HG03520 (cell line): Measurements from ENCODE around the gene C2orf92.

Experiments used
- ATAC-seq: cut with Tn5 transposase; IDR thresholded peaks from one replicate; pipeline ENCODE4 v1.9.1; 2021; ENCODE audit warnings: mild to moderate bottlenecking, moderate library complexity; ENCODE audit not compliant: unreplicated experiment

C2orf92 gene

GRCh38 chr2:97712693-97713295 lies 43.3 kb downstream of the C2orf92 start:
- ATAC-seq, result no peak

GRCh38 chr2:97713296-97714083 lies 44.0 kb downstream of the C2orf92 start, which contains the start of gene ZAP70:
Gene ZAP70, plus strand, starts transcription at chr2:97713576. Its CDS starts 10,461 bp downstream, at chr2:97724037.
- no peak for ATAC-seq

DNA sequence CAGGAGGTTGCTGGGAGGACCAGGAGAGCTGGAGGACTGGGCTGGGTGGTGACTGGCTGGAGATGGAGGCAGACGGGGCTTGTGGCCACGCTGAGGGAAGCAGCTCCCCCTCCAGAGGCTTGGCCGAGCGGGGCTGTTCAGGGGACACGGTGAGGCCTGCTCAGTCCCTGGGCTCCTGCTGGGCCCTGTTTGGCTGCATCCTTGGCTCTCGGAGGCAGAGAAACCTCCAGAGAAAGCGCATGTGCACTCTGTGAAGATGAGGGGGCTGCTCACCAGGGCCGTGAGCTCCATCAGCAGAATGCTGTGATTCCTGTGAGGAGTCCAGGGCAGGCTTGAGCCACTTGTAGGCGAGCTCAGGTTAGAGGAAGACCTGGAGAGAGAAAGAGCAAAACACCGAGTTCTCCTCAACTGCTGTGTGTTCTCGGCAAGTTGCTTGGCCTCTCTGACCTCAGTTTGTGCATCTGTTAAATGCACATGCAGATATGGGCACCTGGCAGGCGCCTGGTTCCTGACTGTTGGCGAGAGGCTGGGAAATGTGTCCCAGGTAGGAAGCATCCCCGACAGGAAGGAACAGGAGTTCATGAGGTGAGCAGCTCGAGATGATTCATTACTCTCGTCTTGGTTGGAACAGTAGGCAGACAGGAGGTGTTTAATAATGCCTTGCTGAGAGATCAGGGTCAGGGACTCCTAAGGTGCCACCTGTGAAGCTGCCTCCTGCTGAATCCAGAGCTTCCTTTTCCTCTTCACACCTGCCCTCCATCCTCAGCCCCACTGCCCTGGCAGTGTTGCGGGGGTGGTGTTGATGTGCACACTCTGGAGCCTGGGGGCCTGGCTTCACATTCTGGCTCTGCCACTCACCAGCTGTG lies 44.8 kb downstream of the C2orf92 start:
- ATAC-seq, result no peak

DNA sequence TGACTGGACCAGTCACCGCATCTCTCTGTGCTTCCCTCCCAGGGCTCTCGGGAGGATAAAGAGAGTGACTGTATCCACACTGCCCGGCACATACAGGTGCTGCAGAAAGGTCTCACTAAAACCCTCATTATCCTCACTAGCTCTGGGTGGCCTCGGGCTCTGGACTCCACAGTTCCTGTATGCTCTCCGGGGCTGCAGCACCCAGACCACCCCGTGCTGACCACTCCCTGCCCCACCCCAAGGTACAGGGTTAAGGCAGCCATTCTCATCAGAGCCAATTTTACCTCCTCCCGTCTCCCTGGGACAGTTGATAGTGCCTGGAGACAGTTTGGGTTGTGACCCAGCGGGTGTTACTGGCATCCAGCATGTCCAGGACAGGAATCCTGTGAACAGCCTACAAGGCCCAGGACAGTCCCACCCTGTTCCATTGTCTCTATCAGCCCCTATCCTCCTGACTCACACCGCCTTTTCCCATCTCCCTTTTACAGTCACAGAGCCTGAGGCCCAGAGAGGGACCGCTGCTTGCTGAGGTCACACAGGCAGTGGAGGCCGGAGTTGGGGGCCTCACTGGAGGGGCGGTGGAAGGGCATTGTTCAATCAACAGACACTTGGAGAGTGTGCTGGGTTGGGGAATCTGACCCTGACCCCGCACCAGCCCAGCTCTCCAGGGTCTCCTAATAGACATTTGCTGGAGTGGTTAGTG lies 45.6 kb downstream of the C2orf92 start:
- ATAC-seq, result no peak

DNA sequence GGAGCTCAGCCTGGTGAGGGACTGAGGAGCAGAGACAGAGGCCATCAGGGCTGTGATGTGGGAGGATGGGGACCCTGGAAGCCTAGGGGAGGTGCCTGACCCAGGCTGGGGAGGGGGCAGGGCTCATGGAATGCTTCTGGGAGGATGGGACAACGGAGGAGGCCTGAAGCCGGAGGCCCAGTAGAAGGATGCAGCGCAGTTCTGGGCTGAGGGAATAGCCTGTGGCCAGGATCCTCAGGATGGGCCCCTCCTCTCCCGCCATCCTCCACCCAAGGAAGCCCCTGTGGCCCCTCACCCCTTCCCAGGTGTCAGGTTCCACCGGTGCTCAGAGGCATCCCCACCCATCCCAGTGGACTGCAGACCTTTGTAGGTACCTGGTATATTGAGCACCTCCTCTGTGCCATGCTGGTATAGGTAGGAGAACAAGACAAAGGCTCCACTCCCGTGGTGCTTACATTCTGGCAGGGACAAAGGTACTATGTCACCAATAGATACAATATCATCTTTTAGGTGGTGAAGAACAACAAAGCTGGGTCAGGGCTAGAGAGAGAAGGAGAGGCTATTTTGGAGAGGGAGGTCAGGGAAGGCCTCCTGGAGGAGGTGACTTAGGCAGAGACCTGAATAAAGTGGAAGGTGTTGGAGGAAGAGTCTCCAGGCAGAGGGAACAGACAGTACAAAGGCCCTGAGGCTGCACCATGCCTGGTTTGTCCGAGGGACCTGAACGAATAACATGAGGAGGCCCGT lies 46.6 kb downstream of the C2orf92 start:
- ATAC-seq, result no peak

DNA sequence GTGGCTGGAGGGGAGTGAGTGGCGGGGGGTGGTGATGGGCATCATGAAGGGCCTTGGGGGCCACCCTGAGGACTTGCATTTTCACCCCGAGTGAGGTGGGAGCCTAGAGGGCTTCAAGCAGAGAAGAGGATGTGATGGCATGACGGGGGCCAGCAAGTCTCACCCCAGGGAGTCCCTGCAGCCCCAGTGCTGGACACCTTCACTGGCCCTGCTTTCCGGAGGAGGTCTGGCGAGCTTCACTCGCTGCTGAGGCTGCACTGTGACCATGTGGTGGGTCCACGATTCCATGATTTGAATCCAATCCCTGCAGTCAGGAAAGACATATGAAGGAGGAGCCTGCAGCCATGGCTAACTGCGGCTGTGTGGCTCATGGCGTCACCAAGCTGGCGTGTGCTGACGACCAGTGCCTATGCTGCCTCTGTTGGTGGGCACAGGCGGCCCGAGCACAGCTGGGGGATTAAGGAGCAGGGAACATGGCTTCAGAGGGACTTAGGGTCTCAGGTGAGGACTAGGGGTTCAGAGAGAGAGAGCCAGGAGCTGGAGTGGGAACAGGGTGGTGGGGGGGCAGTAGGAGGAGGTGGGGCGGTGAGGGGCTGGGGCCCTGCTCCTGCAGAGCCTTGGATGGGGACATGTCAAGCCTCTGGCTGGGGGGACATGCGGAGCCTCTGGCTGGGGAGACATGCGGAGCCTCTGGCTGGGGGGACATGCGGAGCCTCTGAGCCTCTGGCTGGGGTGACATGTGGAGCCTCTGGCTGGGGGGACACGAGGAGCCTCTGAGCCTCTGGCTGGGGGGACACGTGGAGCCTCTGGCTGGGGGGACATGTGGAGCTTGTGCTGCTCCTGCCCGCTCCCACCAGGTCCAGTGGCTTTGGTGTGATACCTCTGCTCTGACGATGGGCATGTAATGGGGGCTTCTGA lies 47.4 kb downstream of the C2orf92 start:
- ATAC-seq, result no peak

GRCh38 chr2:97717613-97717995 lies 48.1 kb downstream of the C2orf92 start:
- no peak for ATAC-seq

GRCh38 chr2:97718051-97718882 lies 48.8 kb downstream of the C2orf92 start:
- ATAC-seq, result no peak

DNA sequence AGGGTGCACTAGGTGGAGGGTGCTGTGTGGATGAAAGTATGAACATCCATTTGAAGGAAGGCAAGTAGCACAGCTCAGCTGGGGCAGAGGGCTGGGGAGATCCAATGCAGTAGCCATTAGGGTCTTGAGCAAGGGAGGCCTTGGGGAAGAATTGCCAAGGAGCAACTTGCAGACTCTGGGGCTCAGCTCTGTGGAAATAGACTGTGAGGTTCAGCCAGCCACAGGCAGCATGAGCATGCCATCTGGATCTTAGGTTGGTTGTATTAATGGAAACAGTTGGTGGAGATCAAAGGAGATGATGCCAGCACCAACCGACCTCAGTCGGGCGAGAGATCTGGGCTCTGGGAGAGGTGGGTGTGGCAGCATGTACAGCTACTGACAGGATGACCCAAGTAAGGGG lies 49.4 kb downstream of the C2orf92 start:
- ATAC-seq, result no peak

GRCh38 chr2:97719362-97720155 lies 50.0 kb downstream of the C2orf92 start:
- no peak for ATAC-seq

GRCh38 chr2:97720746-97721145 lies 51.2 kb downstream of the C2orf92 start:
- ATAC-seq, result no peak

DNA sequence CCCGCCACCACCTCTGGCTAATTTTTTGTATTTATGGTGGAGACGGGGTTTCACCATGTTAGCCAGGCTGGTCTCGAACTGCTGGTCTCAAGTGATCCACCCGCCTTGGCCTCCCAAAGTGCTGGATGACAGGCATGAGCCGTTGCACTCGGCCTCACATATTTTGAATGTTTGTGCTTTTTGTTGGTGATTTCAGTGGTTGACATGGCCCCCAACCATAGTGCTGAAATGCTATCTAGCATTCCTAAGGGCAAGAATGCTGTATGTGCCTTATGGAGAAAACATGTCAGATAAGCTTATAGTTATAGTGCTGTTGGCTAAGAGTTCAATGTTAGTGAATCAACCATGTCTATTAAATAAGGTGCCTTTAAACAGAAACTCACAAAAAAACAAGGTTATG lies 52.7 kb downstream of the C2orf92 start:
- no peak for ATAC-seq

GRCh38 chr2:97723156-97724072 lies 53.9 kb downstream of the C2orf92 start:
- ATAC-seq, result no peak

DNA sequence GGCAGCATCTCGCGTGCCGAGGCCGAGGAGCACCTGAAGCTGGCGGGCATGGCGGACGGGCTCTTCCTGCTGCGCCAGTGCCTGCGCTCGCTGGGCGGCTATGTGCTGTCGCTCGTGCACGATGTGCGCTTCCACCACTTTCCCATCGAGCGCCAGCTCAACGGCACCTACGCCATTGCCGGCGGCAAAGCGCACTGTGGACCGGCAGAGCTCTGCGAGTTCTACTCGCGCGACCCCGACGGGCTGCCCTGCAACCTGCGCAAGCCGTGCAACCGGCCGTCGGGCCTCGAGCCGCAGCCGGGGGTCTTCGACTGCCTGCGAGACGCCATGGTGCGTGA lies 54.5 kb downstream of the C2orf92 start:
- no peak for ATAC-seq

DNA sequence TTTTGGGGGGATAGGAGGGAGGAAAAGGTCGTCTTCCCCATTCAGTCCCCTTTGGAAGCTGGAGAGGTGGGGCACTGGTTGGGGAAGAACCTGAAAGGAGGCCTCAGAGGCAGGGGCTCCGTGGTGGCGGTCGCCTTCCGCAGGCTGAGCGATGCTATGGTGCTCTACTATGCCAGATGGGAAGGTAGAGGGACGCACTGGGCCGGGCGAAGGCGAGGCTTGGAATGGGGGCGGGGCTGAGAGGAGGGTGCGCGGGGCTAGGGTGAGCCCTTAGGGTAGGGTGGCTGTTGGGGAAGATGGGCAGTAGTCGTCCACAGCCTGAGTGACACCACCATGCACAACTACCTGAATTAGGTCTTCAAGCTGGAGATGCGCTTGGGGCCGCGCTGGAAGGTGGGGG lies 55.0 kb downstream of the C2orf92 start:
- no peak for ATAC-seq

DNA sequence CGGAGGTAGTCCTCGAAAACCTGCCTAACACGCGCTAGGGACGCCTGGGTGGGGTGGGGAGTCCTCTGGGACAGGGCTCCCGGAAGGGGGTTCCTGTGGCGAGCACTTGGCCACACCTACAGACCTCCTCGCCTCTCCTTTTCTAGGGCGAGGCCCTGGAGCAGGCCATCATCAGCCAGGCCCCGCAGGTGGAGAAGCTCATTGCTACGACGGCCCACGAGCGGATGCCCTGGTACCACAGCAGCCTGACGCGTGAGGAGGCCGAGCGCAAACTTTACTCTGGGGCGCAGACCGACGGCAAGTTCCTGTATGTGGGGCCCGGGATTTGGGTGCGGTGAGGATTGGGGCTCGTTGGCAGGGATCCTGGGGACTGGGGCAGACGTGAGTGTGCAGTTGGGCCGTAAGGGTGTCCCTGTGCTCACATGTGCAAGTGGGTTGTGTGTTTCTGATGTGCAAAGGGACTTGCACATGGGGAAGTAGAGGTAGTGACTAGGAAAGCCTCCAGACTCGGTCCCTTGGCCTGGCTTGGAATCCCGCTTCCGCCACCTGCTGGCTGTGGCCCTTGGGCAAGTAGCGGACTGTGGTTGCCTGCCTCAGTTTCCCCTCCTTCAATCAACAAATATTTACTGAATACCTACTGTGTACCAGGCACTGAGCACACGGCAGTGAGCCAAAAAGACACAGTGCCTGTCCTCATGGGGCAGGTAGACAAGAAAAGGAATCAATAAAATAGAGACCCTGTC lies 55.6 kb downstream of the C2orf92 start:
- no peak for ATAC-seq
